Astrocyte (in vitro differentiated cells and primary cell): ENCODE measurements around the gene POU2F1.

Experiments used
- CTCF ChIP-seq: IDR thresholded peaks from 2 replicates; pipeline ENCODE4 v1.5.1; 2011; ENCODE audit warnings: low read depth, mild to moderate bottlenecking, inconsistent platforms, low read length, moderate library complexity; ENCODE audit not compliant: insufficient read depth
- EZH2 ChIP-seq: IDR thresholded peaks from 2 replicates; pipeline ENCODE4 v1.6.1; 2012; ENCODE audit warnings: mild to moderate bottlenecking, low read length, inconsistent platforms; ENCODE audit not compliant: insufficient read depth

- no peak for TF ChIP-seq CTCF
- no peak for TF ChIP-seq EZH2
Observed at GRCh38 chr1:167229719-167230385, 9.2 kb downstream of the POU2F1 start.
